CD4-positive, alpha-beta T cell treated with Interleukin-12 subunit alpha and Interleukin-12 subunit beta, for 1 hour (primary cell): ENCODE results near the gene CACNA1F.
"Not testable (repeated sequence)": the region's sequence is repeated elsewhere in the genome, so short reads cannot be mapped to it uniquely, and the experiment has no call there.

ENCODE experiments used
- DNase-seq: peaks from one replicate; pipeline ENCODE4 v3.0.0-alpha.2; 2020

The CACNA1F gene

DNA sequence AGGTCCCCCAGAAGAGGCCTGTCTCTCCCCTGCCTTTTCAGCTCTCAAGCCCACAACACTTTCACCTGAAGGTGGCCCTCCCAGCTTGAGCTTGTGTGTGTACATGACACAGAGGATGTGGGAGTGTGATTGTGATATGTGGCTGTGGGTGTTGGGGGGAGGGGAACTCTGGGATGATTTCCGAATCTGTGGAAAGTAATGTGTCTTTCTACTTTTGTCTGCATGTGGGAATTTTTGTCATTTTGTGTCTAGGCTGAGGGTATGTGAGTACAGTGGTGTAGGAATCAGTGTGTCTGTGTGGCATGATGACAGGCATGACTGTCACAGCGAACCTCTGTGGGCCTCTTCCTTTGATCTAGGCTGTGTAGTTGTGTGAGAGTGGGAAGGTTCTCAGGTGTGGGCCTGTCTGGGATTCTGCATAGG lies 39.6 kb downstream of the CACNA1F start:
- no peak for DNase-seq

DNA sequence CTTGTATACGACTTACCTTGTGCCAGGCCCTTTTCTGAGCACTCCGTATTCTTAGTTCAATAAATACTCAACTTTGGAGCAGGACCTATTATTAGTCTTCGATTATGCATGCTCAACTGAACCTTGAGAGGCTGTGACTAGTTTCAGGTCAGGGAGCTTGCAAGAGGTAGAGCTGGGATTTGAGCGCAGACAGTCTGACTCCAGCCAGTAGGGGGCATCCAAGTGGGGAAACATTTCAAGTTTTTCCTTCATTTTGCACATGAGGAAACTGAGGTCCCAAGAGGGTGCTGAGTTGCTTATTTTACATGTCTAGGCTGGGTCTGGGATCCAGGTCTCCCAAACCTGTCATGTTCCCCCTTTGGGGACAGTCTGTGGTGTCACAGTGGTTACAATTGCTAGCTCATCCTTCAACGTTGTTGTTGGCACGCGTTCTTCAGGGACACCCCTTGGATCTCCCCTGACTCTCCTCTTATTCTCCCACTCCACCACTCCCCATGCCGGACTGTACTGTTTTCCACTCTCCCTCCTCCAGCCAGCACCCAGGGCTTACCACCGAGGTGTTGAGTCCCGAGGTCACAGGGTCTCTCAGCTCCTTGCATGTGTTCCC lies 40.3 kb downstream of the CACNA1F start:
- peak; percentile 36 for DNase-seq

DNA sequence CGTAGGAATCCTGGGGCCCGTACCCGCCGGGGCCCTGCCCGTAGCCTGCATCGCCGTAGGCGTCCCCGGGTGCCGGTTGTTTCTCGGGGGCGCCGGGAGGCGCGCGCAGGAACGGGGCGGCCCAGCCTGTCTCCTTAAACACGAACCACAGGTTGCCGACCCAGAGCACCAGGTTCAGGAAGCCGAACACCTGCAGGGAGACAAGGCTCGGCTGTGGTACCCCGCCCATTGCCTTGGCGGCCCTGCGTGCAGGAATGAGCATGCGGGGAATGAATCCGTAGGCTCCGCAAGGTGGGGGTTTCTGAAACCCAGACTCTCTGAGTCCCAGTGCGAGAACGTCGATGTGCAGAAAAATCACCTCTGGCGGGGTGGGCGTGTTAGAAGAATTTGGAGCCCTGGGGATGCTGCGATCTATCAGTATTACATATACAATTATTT lies 41.5 kb downstream of the CACNA1F start:
- DNase-seq = no peak

DNA sequence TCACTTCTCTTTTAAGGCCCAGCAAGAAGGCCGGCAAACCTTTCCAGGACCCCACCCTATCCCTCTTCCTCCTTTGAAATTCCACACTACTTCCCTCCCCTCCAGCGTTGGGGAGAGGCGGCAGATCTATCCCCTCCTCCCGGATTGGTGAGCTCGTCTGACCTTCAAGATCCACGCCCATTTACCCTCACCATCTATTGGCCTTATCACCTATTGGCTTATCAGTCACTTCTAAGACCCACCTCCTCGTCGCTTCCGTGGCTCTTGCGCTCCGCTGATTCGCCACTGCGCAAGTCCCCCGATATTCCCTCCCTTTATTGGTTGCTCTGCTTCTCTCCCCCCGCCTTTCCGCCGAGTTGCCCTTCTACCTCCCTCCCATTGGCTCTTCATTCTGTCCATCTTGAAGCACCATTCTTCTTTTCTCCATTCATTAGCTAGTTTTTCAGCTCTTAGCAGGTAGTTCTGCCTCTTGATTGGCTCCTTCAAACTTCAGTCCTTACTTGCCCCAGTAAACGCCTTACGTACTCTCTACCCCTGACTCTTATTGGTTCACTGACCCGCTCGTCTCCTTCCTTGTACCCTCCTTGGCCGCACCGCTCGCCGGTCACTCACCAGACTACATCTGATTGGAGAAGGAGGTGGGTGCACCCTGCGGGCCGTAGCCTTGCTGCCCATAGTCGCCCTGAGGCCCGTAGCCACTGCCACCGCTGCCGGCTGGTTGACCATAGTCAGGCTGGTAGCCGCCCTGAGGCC lies 42.1 kb downstream of the CACNA1F start:
- DNase-seq = peak; percentile 93

DNA sequence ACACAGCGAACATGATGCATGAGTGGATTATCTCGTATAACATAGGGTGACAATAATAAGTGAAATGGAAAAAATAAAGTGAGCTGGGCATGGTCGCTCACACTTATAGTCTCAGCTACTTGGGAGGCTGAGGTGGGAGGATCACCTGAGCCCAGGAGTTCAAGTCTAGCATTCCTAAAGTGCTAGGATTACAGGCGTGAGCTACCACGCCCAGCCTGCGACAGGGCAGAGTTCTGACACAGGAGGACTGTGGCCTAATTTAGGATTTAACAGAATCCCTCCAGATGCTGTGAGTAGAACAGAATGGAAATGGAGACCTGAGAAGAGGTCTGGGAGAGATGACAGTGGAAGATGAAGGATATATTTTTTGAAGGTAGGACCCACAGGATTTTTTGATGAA lies 43.5 kb downstream of the CACNA1F start:
- no peak for DNase-seq

DNA sequence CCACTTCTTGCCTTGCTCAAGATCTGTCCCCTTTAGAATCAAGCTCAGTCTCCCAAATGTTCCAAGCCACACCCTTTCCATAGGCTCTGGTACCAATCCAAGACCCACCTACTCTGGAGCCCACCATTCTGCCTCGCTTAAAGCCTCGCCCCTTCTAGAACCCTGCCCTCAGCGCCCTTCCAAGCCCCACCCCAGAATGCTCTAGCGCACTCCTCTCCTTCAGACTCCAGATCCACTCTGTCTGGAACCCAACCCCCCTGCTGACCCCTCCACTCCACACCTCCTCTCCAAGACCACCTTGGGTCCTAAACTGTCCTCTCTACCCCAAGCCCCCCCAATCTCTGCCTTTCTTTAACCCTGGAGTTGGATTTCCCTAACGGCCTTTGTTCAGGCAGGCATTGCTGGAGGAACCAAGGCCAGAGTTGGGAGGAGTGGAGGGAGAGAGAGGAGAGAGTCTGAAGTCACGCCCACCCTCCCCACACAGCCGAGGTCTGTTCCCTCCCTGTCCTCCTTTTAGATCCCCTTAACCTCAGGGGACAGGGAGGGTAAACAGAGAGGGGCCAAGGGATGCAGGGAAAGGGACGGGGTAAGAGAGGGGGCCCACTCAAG lies 44.6 kb downstream of the CACNA1F start:
- no peak for DNase-seq

DNA sequence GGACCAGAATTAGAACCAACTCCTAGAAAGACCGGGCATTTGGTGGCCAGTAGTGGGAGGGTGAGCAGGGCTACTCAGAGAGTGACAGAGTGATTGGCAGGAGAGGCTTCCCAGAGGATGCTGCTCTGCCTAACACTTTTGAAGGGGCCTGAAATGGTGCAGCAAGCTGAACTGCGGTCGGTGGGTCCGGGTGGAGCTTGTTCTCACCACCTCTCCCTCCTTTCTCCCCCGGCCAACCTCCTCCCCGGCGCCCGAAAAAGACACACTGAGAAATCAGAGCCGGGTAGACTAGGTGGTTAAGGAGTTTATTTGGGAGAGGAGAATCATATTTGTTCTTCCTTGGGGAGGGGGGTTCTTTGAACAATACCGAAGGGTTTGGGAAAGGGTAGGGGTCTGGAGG lies 45.6 kb downstream of the CACNA1F start:
- no peak for DNase-seq

DNA sequence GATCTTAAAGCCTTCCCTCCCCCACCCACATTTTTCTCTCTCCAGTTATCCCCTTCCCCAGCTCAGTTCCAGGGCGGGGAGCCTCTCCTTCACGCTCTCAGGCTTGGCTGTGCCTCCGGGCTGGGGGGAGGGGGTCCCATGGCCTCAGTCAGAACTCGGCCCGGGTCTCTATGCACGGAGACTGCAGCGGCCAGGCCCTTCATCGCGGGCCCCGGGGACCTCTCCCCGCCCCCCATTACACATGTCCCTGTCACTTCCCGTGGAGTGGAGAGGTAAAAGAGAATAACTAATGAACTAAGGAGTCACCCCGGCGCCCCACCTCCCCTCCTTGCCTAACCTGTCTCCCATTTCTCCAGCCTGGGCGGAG lies 46.1 kb downstream of the CACNA1F start:
- no peak for DNase-seq

DNA sequence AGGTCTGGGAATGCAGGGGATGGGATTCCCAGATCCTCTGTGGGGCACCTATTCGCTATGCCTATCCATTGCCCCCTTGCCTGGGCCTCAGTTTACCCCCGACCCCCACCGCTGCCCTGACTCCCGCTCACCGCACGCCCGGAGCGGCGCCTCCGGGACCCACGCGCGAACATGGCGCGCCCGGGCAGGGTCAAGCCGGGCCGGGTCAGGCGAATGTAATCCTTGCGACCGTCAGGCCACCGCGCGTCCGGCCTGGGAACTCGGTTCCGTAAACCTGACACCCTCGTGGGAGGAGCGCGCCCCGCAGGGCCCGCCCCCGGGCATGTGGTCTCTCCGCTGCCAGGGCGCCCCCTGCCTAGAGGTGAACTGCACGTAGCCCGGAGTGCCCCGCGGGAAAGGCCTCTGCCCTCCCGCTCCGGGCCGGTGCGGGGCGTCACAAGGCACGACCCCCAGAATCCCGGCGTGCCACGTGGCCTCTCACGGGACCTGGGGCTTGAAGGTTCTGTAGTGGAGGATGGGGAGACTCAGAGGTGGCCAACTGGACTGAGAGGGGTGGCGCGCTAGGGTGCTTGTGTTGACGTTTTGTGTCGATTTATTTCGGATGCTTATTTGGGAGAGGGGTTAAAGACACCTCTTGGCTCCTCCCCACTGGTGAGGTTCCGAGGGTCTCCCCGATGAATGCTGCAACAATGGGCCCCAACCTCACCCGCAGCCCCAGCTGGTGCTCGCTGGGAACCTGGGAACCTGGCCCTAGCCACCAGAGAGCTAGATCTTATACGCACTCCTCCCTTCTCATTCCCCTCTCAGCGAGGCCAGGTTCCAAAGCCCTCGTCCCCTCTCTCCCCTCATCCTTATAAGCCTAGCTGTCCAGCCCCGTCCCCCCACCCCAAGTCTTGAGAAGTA lies 46.8 kb downstream of the CACNA1F start, which contains the start of gene PRICKLE3:
Gene PRICKLE3 (minus strand): TSS at position 249 of the 903 bp plus-strand sequence. CDS start 76 bp downstream, at position 173.
- peak; percentile 77 for DNase-seq

DNA sequence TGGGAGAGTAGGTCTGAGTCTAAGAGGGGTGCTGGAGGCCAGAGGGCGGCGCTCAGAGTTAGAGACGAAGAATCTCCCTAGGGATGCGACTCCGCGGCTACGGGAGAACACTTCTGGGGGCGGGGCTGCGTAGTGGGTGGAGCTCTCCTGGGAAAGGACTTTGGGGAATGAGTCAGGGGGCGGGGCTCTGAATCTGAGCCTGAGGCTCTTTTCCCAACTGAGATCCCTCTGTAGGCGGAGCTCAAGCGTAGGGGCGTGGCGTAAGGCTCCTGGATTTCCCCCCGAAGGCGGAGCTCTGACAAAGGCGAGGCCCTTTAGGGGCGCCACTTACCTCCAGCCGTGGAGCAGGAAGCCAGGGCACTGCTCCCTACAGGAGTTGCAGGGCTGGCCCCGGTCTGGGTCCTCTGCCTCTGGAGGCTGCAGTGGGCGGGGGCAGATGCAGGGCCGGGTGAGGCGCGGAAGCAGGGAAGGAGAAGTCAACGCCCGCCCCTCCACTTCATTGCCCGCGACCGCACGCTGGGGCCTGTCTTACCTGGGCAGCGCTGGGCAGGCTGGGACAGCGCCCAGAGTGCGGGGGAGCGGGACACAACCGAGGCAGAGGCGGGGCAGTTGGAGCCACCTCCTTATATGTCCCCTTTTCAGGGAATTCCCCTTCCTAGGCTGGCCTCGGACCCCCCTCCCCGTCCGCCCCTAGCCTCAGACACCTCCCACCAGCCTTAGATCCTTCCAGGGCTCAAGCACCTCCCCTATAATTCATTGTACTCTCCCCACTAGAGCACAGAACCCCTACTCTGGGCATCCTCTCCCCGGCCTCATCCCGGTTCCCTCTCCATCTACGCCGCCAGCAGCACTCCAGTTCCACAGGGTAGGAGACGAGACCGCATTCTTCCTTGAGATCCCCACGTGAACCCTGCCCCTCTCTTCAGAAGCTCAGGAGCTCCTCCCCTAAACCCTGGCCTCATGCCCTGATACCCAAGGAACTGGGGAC lies 48.6 kb downstream of the CACNA1F start:
- DNase-seq = peak; percentile 41

DNA sequence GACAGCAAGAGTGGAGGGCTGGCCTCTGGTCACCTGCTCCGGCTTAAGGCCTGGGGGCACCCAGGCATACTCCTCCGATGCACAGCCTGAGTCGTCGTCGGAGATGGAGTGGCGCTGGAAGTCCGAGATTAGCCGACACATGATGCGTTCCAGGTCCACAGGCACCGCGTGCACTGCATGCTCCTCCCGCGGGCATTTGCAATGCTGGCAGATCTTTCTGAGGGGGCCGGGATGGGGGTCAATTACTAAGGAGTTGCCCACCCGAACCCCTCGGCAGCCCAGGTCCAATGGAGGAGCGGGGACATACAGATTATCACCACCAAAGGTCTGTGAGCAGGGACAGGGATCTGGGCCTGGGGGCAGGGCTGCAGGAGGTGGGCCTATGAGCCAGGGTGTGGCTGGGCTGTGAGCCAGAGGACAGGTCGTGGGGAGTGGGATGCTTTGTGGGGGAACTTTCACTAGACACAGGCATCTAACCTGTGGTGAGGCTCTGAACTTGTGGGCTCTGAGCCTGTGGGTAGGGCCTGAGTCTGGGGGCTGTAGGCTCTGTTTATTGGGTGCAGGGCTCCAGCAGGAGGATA lies 49.3 kb downstream of the CACNA1F start:
- DNase-seq = no peak

DNA sequence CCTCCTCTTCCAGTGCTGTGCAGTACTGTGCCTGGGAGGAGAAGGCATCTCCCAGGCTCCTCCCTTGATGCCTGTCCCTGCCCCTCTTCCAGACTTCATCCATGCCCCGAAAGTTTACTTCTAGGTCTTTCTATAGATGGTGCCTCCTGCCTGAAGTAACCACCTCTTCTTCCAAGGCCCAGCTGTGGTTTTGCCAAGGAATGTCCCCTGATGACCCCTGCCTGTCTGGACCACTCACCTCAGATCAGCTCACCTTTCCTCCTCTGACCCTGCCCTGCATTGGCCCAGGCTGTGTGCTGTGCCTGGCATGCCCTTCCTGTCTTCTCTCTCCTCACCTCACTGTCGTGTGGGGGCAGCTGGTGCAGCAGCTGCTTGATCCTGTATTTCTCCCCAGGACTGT lies 53.8 kb downstream of the CACNA1F start:
- DNase-seq = no peak

DNA sequence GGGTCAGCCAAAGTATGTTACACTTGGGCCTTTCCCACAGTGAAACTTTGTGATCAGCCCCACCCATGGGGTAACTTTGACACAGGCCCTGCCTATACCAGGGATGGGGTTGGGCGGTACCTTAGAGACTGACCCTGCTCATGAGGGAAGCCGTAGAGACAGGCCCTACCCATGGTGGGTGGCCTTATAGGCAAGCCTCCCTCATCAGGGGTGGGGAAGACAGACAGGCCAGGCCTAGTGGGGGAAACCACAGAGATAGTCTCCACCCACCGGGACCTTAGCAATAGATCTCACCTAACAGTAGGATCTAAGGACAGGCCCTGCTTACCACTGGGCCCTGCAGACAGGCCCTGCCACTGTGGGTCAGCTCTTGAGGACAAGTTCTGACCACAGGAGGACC lies 54.6 kb downstream of the CACNA1F start:
- no peak for DNase-seq

DNA sequence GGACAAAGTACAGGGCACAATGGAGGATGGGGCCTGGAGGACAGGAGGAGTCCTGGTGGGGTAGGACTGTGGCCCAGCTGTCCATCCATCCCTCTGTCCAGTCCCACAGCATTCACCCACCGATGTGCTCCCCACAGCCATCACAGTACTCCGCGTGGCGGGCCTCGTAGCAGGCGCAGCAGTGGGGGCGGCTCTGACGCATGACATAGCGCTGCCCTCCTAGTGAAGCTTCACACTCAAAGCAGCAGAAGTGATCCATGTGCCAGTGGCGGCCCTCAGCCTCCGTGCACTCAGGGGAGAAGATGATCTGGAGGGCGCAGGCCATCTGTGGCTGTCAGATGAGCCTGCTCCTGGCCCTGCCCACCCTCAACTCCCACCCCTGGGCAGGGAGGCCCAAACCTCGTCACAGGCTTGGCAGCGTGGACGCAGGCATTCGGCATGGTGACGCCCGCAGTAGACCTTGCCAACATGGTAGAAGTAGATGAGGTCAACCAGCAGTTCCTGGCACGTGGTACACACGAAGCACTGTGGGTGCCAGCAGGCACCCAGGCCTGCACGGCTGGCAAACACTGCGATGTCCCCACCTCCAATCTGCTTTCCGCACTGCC lies 55.2 kb downstream of the CACNA1F start:
- DNase-seq = no peak

DNA sequence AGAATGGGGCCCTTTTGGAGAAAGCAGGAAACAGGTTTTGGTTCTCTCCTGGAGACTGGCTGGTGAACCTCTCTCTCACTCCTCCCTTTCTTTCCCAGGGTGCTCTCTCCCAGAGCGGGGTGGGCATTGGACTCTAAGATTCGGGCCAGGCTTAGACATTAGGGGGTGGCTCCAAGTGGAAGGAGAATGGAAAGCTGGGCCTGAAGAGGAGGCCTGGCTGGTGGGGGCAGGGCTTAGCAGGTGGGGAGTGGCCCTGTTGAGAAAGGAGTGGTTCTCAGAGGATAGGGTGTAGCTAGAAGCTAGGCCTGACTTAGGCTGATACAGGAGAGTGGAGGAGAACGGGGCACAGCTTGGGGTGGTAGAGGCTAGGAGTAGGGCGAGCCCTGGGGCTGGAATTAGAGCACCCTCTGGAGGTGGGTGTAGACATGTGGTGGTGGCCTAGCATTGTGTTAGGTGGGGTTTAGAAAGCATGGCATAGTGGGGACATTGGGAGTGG lies 55.8 kb downstream of the CACNA1F start:
- DNase-seq = peak; percentile 32

DNA sequence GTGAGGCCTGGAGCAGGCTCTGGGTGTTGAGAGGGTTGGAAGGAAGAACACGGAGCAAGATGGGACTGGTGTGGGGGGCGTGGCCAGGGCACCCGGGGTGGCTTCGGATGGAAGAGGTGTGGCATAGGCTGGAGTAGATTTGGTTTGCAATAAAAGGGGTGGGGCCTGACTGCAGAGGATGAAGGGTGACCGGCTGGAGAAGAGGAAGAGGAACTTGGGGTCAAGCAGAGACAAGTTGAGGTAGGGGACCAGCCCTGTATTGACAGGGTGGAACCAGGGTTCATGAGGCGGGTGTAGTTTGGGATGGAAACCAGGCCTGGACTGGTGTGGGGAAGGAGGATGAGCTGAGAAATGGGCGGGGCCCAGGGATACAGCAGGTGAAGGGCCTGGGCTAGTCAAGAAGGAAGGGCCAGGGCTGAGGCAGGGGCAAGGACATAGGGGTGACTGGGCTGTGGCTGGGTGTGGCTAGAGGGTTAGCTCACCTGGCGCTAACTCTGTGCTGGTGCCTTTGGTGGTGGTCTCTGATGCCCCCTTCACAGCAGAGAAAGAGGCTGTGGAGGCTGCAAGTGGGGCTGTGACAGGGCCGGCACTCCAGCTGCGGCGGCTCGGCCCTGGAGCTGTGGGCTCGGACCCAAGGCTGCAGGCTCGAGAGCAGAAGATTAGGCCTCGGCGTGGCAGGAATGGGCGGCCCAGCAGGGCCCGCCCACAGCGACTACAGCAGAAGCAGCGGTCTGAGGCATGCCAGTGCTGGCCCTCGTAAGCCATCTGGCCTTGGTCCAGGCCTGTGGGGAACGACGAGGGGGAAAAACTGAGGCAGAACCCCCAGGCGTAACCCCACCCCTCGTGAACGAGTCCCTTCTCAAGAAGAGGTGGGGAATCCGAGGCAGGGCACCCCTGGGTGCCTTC lies 56.5 kb downstream of the CACNA1F start:
- no peak for DNase-seq

DNA sequence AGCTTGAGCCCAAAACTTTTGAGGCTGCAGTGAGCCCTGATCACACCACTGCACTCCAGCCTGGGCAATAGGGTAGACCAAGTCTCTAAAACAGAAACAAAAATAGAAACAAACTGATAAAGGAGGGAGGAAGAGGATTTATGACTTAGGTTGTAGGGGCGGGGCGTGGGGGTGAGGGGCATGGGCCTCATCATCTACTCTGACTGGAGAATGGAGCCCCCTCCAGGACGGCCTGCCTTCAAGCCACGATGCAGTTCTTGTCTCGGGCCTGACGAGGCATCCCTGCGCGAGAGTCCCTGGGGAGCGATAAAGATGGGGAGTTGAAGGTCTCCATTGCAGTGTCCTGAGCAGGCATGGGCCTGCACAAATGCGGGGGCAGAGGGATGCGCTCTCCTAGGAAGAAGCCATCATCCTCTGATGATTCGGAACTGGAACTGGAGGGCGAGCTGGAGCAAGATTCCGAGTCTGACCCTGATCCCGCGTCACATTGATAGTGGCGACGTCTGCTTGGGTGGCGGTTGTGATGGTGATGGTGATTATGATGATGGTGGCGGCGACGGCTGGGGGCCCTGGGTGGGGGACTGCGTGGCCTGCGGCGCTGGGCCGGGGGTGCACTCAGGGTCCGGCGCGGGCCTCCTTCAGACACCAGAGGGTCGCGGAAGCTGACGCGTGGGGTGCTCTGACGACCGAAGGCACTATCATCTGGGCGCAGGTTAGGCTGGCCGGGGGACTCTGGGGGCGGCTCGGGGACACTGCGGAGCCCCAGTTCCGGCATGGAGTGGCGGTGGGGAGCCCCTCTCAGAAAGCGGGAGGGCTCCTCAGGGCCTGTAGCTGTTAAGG lies 57.5 kb downstream of the CACNA1F start:
- no peak for DNase-seq

DNA sequence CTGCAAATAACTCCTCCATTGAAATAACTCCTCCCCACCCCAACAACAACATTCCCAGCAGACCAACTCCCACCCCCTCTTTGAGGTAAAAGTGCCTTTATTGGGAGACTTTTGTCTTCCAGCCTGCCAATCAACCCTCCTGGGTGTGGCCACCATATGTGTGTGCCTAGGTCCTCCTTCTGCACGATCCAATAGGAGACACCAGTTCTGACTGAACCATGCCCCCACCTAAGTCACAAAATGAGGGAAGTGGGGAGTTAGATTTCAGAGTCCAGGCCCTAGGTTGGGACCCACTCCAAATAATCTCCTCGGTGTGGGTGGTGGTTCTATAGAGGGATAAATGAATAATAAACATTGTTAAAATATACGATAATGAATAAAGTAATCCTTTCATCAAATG lies 58.4 kb downstream of the CACNA1F start:
- DNase-seq = no peak

DNA sequence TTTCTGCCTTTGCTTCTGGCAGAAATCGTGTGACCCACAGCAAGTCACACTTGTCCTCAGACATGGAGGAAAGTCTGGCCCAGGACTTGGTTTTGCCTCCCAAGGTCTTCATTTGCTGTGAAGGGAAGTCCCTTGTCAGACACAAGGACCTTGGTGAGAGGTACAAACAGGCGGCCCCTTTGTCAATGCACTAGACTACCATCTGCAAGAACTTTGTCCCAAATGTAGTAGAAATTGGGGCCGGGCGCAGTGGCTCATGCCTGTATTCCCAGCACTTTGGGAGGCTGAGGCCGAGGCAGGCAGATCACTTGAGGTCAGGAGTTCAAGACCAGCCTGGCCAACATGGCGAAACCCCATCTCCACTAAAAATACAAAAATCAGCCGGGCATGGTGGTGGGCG lies 59.6 kb downstream of the CACNA1F start:
- DNase-seq = not testable (repeated sequence)
